ENCODE measurements around the gene HLA-DOA. TPM values are rescaled to one million over a fixed set of nuclear protein-coding genes. Genes with fewer than 3 reads are reported as not detected.

The HLA-DOA gene
- total and polyA plus RNA-seq, 10 of the 15 experiments (the other 5 are each of a cell fraction or from before 2014, with no cell fraction given) = 8.8 to 108 (median 58.3) TPM

GRCh38 chr6:33034554-33034953 is 25.2 kb upstream of the HLA-DOA start:
- ChIA-PET RAD21 (ENCODE audit: unreplicated experiment) (interaction anchor here (10.1 kb wide), 1 partner anchor 39 kb away, joined by 172 read pairs; the partner anchor contains the start of genes HLA-DPA1 and HLA-DPB1), SMC1A (ENCODE audit: uncharacterized antibody, unreplicated experiment) (interaction anchor here (1.5 to 10.7 kb wide), 3 partner anchors 14 to 39 kb away, joined by 5 to 176 read pairs (median 44); partner anchors contain the start of genes HLA-DPA1 and HLA-DPB1), CTCF (interaction anchor here (1.3 to 10.4 kb wide), 3 partner anchors 14 to 37 kb away, joined by 4 to 165 read pairs (median 61); partner anchors contain the start of gene HLA-DOA), POLR2A (interaction anchor here (1.0 kb wide), 1 partner anchor 49 kb away, joined by 3 read pairs; no protein-coding TSS in a partner anchor)
- no peak overlapping the region for H3K27ac ChIP-seq (ENCODE audit: control insufficient read depth, insufficient read depth)
- FAIRE-seq (no peak), DNase-seq (ENCODE audit: low read depth, low spot score) (no peak), ATAC-seq (no peak)
- H4K20me1 ChIP-seq (ENCODE audit: control insufficient read depth, insufficient read depth) = no peaks in the 10 kb centered on the region
- no peaks in the 10 kb centered on the region for H3K79me2 ChIP-seq (ENCODE audit: control insufficient read depth, insufficient read depth, low read length)
- no TSS peak for BruUV-seq (replicated peaks)
- in situ Hi-C loops (cut with MboI) = no loop called here
- H3K27me3 ChIP-seq (replicated peaks in 1 of 2; ENCODE audit: control insufficient read depth in 2 of 2, insufficient read depth in 2 of 2, low read length in 1 of 2) = no peaks in the 10 kb centered on the region
- no peaks in the 10 kb centered on the region for H3K36me3 ChIP-seq (ENCODE audit: control insufficient read depth in 2 of 2, insufficient read depth in 2 of 2, low read length in 1 of 2)
- H2AFZ ChIP-seq (ENCODE audit: control insufficient read depth, low read depth, low read length) = no peak overlapping the region
- no peak overlapping the region for H3K9ac ChIP-seq (ENCODE audit: control insufficient read depth, insufficient read depth, low read length)
- H3K9me3 ChIP-seq (replicated peaks; ENCODE audit: control insufficient read depth, insufficient read depth, low read length) = peaks cover 2% of the 10 kb centered on the region
- peaks cover 13% of the 10 kb centered on the region for H3K4me1 ChIP-seq (ENCODE audit: control insufficient read depth, insufficient read depth, low read length)
- 100% methylated on average over 1 of the region's 1 CpG for WGBS (ENCODE audit: insufficient coverage, insufficient replicate concordance, low lambda C conversion rate, missing lambda C conversion rate)
- intact Hi-C loops (cut with micrococcal nuclease; ENCODE audit: unreplicated experiment) = no loop called here
- no peak for TF ChIP-seq NR2C1 (IDR thresholded peaks at IDR 0.05)
- no peak for TF ChIP-seq FOS (IDR thresholded peaks at IDR 0.05; ENCODE audit: borderline replicate concordance, extremely low read depth, insufficient read length)
- no peak for TF ChIP-seq ZNF384 (IDR thresholded peaks at IDR 0.05; ENCODE audit: borderline replicate concordance, low read depth, low read length)
- TF ChIP-seq TAF1 (IDR thresholded peaks at IDR 0.05; ENCODE audit: borderline replicate concordance, low read depth, low read length) = no peak
- TF ChIP-seq ATF7 (IDR thresholded peaks at IDR 0.05; ENCODE audit: low read depth) = no peak
- no peak for TF ChIP-seq DPF2 (IDR thresholded peaks at IDR 0.05)
- TF ChIP-seq KAT2A (conservative IDR thresholded peaks at IDR 0.05; ENCODE audit: control insufficient read depth, low read depth, low read length) = no peak
- no peak for TF ChIP-seq EP300 (IDR thresholded peaks at IDR 0.05; ENCODE audit: borderline replicate concordance in 1 of 2, control insufficient read depth in 1 of 2, low read depth in 2 of 2, low read length in 2 of 2)
- no peak for TF ChIP-seq ZNF24 (IDR thresholded peaks at IDR 0.05)
- TF ChIP-seq IRF4 (IDR thresholded peaks at IDR 0.05; ENCODE audit: low read depth, low read length) = no peak
- no peak for TF ChIP-seq STAT3 (IDR thresholded peaks at IDR 0.05; ENCODE audit: low read depth, low read length)
- no peak for TF ChIP-seq USF2 (IDR thresholded peaks at IDR 0.05; ENCODE audit: borderline replicate concordance, low read depth, low read length)
- no peak for TF ChIP-seq CREB1 (IDR thresholded peaks at IDR 0.05; ENCODE audit: low read depth)
- no peak for TF ChIP-seq BHLHE40 (IDR thresholded peaks at IDR 0.05; ENCODE audit: borderline replicate concordance in 1 of 2, low read depth in 2 of 2, low read length in 1 of 2)
- no peak for TF ChIP-seq SMAD5 (IDR thresholded peaks at IDR 0.05; ENCODE audit: low read depth)
- no peak for TF ChIP-seq CUX1 (IDR thresholded peaks at IDR 0.05; ENCODE audit: insufficient replicate concordance, low read depth, low read length)
- no peak for TF ChIP-seq EZH2 (IDR thresholded peaks at IDR 0.05; ENCODE audit: borderline replicate concordance, control insufficient read depth, low read depth, low read length)
- H3K4me2 ChIP-seq (ENCODE audit: control insufficient read depth, insufficient read depth) = no peak overlapping the region
- H3K4me3 ChIP-seq = no peak overlapping the region
